Muscle layer of colon (tissue), 2 donors: Measurements from ENCODE around the gene COBLL1.
"Not testable (repeated sequence)": the region's sequence is repeated elsewhere in the genome, so short reads cannot be mapped to it uniquely, and the experiment has no call there.

Experiments used
- H3K27ac ChIP-seq: one replicate; pipeline ENCODE4 v1.7.0; 2013; ENCODE audit warnings: low read depth, mild to moderate bottlenecking, low read length, moderate library complexity
- H3K27me3 ChIP-seq, 2 donors: one replicate each; pipeline ENCODE4 v1.7.0; 2013; ENCODE audit warnings: low read length in 2 of 2, mild to moderate bottlenecking in 2 of 2; ENCODE audit not compliant: insufficient read depth in 2 of 2, control insufficient read depth in 1 of 2
- H3K36me3 ChIP-seq: one replicate; pipeline ENCODE4 v1.7.0; 2013; ENCODE audit warnings: mild to moderate bottlenecking, low read length; ENCODE audit not compliant: insufficient read depth
- H3K4me1 ChIP-seq: one replicate; pipeline ENCODE4 v1.7.0; 2013; ENCODE audit warnings: mild to moderate bottlenecking, low read length; ENCODE audit not compliant: insufficient read depth
- H3K4me3 ChIP-seq, 2 donors: one replicate each; pipeline ENCODE4 v1.7.0; 2013; ENCODE audit warnings: low read length in 2 of 2, low read depth in 1 of 2, mild to moderate bottlenecking in 1 of 2, moderate library complexity in 1 of 2
- H3K9ac ChIP-seq: one replicate; pipeline ENCODE4 v1.7.0; 2013; ENCODE audit warnings: low read length
- H3K9me3 ChIP-seq: one replicate; pipeline ENCODE4 v1.7.0; 2013; ENCODE audit warnings: mild to moderate bottlenecking, low read length
- donor health status: abdominal sarcoma.
- donor health status: Adenocarcinoma of cecum.

COBLL1 gene

DNA sequence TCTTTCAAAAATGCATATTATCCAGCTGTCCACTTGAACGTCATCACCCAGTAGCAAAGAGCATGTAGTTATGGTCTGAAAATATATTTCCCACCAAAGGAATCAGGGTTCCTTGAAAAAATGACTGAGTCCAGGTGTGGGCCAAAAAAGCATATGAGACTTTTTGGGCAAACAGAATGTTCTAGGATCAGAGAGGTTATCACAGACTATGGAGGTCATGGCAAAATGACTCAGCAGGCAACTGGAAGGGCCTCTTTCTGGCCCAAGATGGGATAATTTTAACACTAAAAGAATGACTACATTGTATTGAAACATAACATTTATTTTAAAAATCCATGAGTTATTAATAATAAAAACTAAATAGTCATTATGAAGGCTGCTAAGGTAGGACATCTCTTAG, 77.1 kb downstream of the COBLL1 start:
- Histone ChIP-seq H3K9ac (no peak overlapping the region), H3K4me3 (no peak overlapping the region)

DNA sequence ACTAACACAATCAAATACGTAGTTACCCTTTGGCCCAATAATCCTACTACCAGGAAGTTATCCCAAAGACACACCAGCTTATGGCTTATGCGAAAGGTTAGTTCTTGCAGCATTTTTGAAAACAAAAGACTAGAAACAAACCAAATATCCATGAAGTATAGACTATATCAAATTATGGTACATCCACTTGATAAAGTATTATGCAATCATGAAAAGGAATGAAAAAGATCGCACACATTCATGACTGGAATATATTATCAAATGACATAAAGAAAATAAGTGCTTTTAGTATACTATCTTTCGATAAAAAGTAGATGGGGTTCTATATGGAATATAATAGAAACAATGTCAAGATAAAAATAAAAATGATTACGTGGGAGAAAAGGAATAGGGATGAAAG, 78.2 kb downstream of the COBLL1 start:
- Histone ChIP-seq H3K27ac (no peak overlapping the region), H3K4me1 (no peaks in the 10 kb centered on the region), H3K27me3 (no peaks in the 10 kb centered on the region), H3K9ac (no peak overlapping the region), H3K4me3 (no peak overlapping the region), H3K9me3 (no peaks in the 10 kb centered on the region), H3K36me3 (no peaks in the 10 kb centered on the region)

More for the DNA sequence above, 77.1 kb downstream of the COBLL1 start:
- Histone ChIP-seq H3K9me3 (no peaks in the 10 kb centered on the region), H3K4me1 (no peaks in the 10 kb centered on the region), H3K27me3 (no peaks in the 10 kb centered on the region), H3K36me3 (no peaks in the 10 kb centered on the region), H3K27ac (no peak overlapping the region)

DNA sequence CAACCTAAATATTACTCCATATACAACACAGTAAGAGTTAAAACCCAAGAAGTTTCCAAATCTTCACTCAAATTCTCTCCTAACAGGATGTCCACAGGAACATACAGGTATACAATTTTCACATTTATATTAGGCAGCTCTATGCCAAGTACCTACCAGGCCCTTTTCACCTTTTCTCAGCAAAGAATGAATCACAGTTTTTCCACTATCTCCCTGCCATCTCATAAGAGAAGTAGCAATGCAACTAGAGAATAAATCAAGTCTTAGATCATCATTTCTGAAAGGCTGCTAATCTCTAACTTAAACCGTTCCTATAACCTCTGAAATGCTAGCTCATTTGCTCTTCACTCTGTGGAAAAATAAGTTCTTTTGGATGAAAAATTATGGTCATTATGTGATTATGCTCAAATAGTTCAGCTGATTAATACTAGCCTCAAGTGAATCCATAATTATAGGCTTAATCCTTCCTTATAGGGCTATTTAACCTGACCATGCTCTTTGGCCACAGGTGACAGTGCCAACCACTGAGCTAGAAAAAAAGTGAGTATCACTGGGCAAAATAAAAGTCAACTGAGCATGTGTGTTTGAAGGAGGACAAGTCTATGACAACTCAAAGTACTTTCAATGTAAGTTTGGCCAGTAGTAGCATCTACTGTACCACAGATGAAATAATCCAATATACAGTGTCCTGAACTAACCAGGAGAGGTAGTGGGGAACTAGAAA, 79.7 kb downstream of the COBLL1 start:
- Histone ChIP-seq H3K9me3 (no peaks in the 10 kb centered on the region), H3K27ac (no peak overlapping the region), H3K4me1 (no peaks in the 10 kb centered on the region), H3K9ac (no peak overlapping the region), H3K4me3 (no peak overlapping the region), H3K36me3 (no peaks in the 10 kb centered on the region), H3K27me3 (no peaks in the 10 kb centered on the region)

DNA sequence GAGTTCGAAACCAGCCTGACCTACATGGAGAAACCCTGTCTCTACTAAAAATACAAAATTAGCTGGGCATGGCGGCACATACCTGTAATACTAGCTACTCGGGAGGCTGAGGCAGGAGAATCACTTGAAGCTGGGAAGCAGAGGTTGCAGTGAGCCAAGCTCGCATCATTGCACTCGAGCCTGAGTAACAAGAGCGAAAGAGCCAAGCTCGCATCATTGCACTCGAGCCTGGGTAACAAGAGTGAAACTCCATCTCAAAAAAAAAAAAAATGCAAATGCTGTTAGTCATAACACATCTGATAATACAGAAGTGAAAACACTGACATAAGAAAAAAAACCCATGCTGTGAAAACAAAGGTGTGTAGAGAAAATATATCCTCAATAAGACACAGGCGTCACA, 80.4 kb downstream of the COBLL1 start:
- not testable (repeated sequence) for H3K9me3 ChIP-seq, H3K4me3 ChIP-seq, H3K36me3 ChIP-seq, H3K27ac ChIP-seq, H3K4me1 ChIP-seq, H3K27me3 ChIP-seq, H3K9ac ChIP-seq

DNA sequence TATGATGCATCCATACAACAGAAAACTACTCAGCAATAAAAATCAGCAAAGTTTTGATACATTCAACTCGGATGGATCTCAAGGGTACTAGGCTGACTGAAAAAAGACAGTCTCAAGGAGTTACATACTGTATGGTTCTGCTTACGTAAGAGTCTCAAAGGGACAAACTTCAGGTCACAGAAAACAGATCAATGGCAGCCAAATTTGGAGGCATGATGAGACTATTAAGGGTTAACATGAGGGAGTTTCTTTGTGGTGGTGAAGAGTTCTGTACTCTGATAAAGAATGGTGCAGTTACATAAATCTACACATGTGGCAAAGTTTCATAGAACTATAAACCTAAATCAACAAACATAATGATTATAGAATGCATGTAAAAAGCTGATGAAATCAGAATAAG, 81.4 kb downstream of the COBLL1 start:
- Histone ChIP-seq H3K4me1 (no peaks in the 10 kb centered on the region), H3K4me3 (no peak overlapping the region), H3K27ac (no peak overlapping the region)

DNA sequence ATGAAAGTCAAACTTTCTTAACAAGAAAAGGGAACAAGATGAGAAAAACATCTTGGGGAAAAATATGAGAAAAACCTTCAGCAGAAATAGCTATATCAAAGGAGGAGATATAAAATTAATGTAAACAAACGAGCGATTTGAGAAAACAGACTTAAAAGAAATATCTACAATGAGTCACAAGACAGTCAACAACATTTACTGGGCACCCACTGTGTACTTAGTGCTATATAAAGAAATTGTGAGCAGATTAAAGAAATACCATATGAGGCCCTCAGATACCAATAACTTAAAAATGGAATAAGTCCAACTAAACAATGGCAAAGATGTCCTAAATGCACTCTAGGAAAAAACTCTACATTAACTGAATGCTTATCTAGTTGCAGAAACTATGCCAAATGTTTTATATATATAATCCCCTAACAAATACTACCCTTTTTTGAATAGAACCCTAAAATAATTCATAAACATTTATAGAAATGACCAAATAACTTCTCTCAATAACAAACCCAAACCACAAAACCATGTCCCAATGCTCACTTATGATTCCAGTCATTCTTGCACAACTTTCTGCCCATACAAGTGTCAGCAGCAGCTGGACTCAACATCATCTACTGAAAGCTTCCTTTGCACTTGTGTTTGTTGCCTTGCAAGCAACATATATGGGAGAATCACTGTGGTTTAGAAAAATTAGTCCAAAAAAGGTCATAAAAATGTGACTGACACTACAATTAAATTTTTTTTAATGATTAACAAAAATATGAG, 83.5 kb downstream of the COBLL1 start:
- Histone ChIP-seq H3K36me3 (no peaks in the 10 kb centered on the region), H3K27ac (no peak overlapping the region), H3K9me3 (no peaks in the 10 kb centered on the region), H3K4me3 (no peak overlapping the region), H3K9ac (no peak overlapping the region), H3K27me3 (no peaks in the 10 kb centered on the region), H3K4me1 (no peaks in the 10 kb centered on the region)

More for the DNA sequence above, 81.4 kb downstream of the COBLL1 start:
- H3K9ac ChIP-seq: no peak overlapping the region
- H3K36me3 ChIP-seq: no peaks in the 10 kb centered on the region
- H3K27me3 ChIP-seq: no peaks in the 10 kb centered on the region
- H3K9me3 ChIP-seq: no peaks in the 10 kb centered on the region

DNA sequence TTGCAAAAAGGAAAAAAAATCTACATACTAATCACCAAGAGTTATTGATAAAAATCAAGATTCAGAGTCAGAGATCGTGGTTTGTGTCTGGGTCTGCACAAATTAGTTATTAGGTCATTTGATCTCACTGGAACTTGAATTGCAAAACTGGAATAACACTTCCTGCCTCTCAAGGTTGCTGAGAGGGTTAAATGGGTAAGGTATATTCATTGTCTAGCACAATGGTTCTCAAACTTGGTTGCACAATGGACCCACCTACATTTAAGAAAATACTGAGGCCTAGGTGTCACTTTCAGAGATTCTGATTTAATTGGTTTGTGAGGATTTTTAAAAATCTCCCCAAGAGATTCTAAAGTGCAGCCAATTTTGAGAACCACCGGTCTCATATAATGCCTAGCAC, 84.8 kb downstream of the COBLL1 start:
- H3K9me3 ChIP-seq: no peaks in the 10 kb centered on the region
- no peak overlapping the region for H3K27ac ChIP-seq
- no peaks in the 10 kb centered on the region for H3K27me3 ChIP-seq
- H3K4me1 ChIP-seq: no peaks in the 10 kb centered on the region
- no peak overlapping the region for H3K9ac ChIP-seq
- no peak overlapping the region for H3K4me3 ChIP-seq
- no peaks in the 10 kb centered on the region for H3K36me3 ChIP-seq

DNA sequence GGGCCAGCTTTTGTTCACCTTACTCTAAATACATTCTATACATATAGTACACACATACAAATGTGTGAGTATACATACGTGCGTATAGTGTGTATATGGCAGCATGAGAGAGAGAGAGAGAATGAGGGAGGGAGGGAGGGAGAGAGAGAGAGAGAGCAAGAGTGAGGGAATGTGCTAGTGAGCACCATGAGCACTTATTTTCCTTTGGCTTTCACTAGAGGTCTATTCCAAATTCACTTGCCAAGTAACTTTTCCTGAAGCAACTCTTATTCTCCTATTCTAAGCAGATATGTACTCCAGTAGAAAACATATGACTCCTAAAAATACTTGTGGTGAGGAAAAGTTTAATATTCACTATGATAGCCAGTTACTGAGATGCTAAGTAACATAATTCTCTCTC, 85.7 kb downstream of the COBLL1 start:
- H3K9me3 ChIP-seq: no peaks in the 10 kb centered on the region
- H3K27me3 ChIP-seq: no peaks in the 10 kb centered on the region
- H3K9ac ChIP-seq: no peak overlapping the region
- no peaks in the 10 kb centered on the region for H3K4me1 ChIP-seq
- H3K4me3 ChIP-seq: no peak overlapping the region
- H3K27ac ChIP-seq: no peak overlapping the region
- H3K36me3 ChIP-seq: no peaks in the 10 kb centered on the region

DNA sequence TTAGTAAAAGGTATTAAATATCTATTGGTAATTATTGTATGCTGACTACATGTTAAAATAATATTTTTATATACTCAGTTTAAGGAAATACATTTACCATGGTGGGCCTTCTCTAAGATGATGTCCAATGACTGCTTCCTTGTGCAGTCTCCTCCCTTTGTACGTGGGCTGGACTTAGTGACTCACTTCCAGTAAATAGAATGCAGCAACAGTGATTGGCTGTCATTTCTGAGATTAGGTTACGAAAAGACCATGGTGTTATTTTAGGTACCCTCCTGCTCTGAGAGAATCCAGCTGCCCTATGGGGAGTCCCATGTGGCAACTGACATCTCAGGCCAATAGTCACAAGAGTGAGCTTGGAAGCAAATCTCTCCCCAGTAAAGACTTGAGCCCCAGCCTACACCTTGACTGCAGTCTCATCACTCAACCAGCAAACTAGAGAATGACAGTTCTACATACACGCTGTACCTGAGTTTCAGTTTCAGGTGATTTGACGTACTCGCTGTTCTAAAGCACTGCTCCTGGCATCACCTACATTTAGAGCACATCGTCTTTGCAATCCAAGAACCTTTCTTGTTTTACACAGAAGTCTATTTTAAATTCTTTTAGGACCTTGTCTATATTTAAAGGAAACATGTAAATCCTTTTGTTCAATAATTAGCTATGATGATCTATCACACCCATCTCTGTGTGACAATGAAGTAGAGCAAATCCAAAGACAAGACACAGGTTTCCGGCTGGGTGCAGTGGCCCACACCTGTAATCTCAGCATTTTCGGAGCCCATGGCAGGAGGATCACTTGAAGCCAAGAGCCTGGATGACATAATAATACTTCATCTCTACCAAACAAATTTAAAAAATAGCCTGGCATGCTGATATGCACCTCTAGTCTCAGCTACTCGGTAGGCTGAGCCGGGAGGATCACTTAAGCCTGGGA, 87.2 kb downstream of the COBLL1 start:
- Histone ChIP-seq H3K36me3 (no peaks in the 10 kb centered on the region), H3K9ac (no peak overlapping the region), H3K4me3 (no peak overlapping the region), H3K4me1 (no peaks in the 10 kb centered on the region), H3K27ac (no peak overlapping the region), H3K9me3 (no peaks in the 10 kb centered on the region), H3K27me3 (no peaks in the 10 kb centered on the region)

DNA sequence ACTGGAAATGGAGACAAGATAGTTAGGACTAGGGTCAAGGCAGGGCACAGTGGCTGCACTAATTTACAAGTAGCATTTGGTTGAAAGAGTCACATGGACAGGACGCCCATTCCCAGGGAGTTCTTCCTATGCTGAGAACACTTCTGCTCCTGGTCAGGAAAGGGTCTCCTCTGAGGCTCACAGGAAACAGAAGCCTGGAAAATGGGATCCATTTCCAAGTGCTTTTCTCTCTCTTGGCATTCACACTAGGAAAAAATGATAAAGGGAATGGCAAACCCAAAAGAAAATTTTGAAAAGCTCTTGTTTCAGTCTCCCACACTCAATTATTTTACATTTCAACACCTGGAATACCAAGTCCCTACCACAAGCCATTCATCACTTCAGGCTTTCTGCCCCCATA, 88.7 kb downstream of the COBLL1 start:
- H3K9me3 ChIP-seq: no peaks in the 10 kb centered on the region
- H3K9ac ChIP-seq: no peak overlapping the region
- no peak overlapping the region for H3K27ac ChIP-seq
- H3K4me3 ChIP-seq: no peak overlapping the region
- H3K36me3 ChIP-seq: no peaks in the 10 kb centered on the region
- H3K4me1 ChIP-seq: no peaks in the 10 kb centered on the region
- H3K27me3 ChIP-seq: no peaks in the 10 kb centered on the region

DNA sequence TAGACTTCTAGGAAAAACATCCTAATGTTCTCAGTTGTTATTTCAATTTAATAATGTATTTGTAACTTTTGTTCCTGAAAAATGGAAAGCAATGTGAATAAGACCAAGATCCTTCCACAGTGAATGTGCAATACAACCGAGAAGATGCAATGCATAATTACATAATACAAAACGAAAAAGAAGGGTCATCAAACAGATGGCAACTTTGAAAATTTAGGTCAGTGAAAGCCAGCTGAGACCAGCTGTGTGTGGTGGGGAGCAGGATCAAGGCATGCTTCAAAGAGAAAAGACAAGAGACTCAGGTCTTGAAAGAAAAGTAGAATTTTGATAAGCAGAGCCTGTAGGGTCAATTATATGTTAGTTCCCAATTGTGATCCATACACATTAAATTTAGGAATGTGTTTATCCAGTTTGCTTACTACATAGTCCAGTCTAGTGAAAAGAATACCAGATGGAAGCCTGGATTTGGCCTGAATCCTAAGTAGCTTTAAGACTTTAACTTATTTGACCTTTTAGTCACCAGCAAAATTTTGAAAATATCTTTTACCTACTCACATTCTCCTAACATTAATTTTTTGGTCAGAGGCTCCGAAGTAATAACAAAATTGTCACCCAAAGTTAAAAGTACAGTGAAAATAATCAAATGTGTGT, 93.7 kb downstream of the COBLL1 start:
- Histone ChIP-seq H3K27me3 (no peaks in the 10 kb centered on the region), H3K36me3 (no peaks in the 10 kb centered on the region), H3K9me3 (no peaks in the 10 kb centered on the region), H3K27ac (no peak overlapping the region), H3K4me3 (no peak overlapping the region), H3K9ac (no peak overlapping the region), H3K4me1 (no peaks in the 10 kb centered on the region)
